ENCODE data around the gene EEIG1. TPM values are rescaled to one million over a fixed set of nuclear protein-coding genes. Genes with fewer than 3 reads are reported as not detected.
A peak's percentile ranks its signal among the peaks of the same experiment; 100 is the strongest.

EEIG1 gene
- total RNA-seq, 1 experiment from 2014 or later: 176 TPM

GRCh38 chr9:127990554-127990953, 9.8 kb upstream of the EEIG1 start:
- TF ChIP-seq, protein P1, sequence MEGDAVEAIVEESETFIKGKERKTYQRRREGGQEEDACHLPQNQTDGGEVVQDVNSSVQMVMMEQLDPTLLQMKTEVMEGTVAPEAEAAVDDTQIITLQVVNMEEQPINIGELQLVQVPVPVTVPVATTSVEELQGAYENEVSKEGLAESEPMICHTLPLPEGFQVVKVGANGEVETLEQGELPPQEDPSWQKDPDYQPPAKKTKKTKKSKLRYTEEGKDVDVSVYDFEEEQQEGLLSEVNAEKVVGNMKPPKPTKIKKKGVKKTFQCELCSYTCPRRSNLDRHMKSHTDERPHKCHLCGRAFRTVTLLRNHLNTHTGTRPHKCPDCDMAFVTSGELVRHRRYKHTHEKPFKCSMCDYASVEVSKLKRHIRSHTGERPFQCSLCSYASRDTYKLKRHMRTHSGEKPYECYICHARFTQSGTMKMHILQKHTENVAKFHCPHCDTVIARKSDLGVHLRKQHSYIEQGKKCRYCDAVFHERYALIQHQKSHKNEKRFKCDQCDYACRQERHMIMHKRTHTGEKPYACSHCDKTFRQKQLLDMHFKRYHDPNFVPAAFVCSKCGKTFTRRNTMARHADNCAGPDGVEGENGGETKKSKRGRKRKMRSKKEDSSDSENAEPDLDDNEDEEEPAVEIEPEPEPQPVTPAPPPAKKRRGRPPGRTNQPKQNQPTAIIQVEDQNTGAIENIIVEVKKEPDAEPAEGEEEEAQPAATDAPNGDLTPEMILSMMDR (conservative IDR thresholded peaks at IDR 0.05): no peak
- no peak for TF ChIP-seq EZH2 (IDR thresholded peaks at IDR 0.05; ENCODE audit: low read depth)
- POLR2A ChIA-PET (ENCODE audit: unreplicated experiment): interaction anchor here (0.6 to 1.0 kb wide), 2 partner anchors 10 to 189 kb away, joined by 7 to 15 read pairs; partner anchors contain the start of gene EEIG1
- Histone ChIP-seq H3K27me3 (ENCODE audit: insufficient read depth, low read depth) (no peaks in the 10 kb centered on the region), H3K36me3 (ENCODE audit: low read depth) (no peaks in the 10 kb centered on the region), H3K4me3 (no peak overlapping the region), H3K9me3 (ENCODE audit: insufficient read depth, low read depth) (no peaks in the 10 kb centered on the region), H2AFZ (no peak overlapping the region), H3F3A (ENCODE audit: insufficient read depth, low read depth) (peaks cover 39% of the 10 kb centered on the region), H3K4me1 (replicated peaks; ENCODE audit: insufficient read depth) (peaks cover 52% of the 10 kb centered on the region), H4K20me1 (ENCODE audit: insufficient read depth) (no peaks in the 10 kb centered on the region), H3K4me2 (peak overlapping the region; percentile 58), H3K27ac (peak overlapping the region; percentile 79), H3K9me2 (ENCODE audit: insufficient read depth) (no peaks in the 10 kb centered on the region), H3K79me2 (ENCODE audit: low read depth) (no peaks in the 10 kb centered on the region)
- BruUV-seq (replicated peaks): no TSS peak
- peak in 1 of 2 experiments; percentile 76 for DNase-seq
- intact Hi-C loops (cut with micrococcal nuclease; ENCODE audit: unreplicated experiment): no loop called here
- CTCF ChIA-PET: interaction anchor here (1.0 kb wide), 1 partner anchor 44 kb away, joined by 3 read pairs; no protein-coding TSS in a partner anchor

GRCh38 chr9:127989094-127989493, 8.3 kb upstream of the EEIG1 start:
- H3K9me2 ChIP-seq (ENCODE audit: insufficient read depth): no peaks in the 10 kb centered on the region
- no peak overlapping the region for H2AFZ ChIP-seq
- H3K4me1 ChIP-seq (replicated peaks; ENCODE audit: insufficient read depth): peaks cover 52% of the 10 kb centered on the region
- no peaks in the 10 kb centered on the region for H3K79me2 ChIP-seq (ENCODE audit: low read depth)
- intact Hi-C loops (cut with micrococcal nuclease; ENCODE audit: unreplicated experiment): no loop called here
- H3K36me3 ChIP-seq (ENCODE audit: low read depth): no peaks in the 10 kb centered on the region
- H3K4me3 ChIP-seq: no peak overlapping the region
- H3K27me3 ChIP-seq (ENCODE audit: insufficient read depth, low read depth): no peaks in the 10 kb centered on the region
- H3K4me2 ChIP-seq: no peak overlapping the region
- BruUV-seq (replicated peaks): no TSS peak
- TF ChIP-seq, protein P1 (conservative IDR thresholded peaks at IDR 0.05): no peak
- TF ChIP-seq EZH2 (IDR thresholded peaks at IDR 0.05; ENCODE audit: low read depth): no peak
- no peak for DNase-seq
- ChIA-PET POLR2A (ENCODE audit: unreplicated experiment) (no interaction called here), CTCF (interaction anchor here (0.6 kb wide), 1 partner anchor 9 kb away, joined by 3 read pairs; no protein-coding TSS in a partner anchor)
- H4K20me1 ChIP-seq (ENCODE audit: insufficient read depth): no peaks in the 10 kb centered on the region
- peaks cover 39% of the 10 kb centered on the region for H3F3A ChIP-seq (ENCODE audit: insufficient read depth, low read depth)
- no peak overlapping the region for H3K27ac ChIP-seq
- H3K9me3 ChIP-seq (ENCODE audit: insufficient read depth, low read depth): no peaks in the 10 kb centered on the region

DNA sequence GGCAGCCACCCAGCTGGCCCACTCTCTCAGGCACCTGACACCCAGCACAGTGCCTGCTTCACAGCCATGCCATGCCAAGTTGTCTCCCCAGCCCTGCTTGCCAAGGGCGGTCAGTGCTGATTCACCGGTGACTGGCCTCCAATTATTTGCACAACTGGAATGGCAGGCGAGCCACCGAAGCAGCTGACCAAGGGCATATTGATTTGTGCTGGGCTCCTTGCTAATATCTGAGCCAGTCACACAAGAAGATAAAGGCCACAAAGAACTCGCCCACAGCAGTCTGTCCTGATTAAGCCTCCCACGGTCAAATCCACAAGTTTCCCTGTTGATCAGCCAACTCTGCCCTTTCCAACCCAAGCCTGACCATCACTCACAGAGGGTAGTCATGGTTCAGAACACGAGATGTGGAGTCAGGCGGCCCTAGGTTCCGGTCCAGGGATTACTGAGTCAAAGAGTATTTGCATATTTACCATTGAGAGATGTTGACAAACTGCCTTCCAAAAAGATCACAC, 6.4 kb upstream of the EEIG1 start:
- no peaks in the 10 kb centered on the region for H3K9me2 ChIP-seq (ENCODE audit: insufficient read depth)
- peak; percentile 81 to 88 for DNase-seq
- ChIA-PET POLR2A (ENCODE audit: unreplicated experiment) (no interaction called here), CTCF (no interaction called here)
- no peaks in the 10 kb centered on the region for H3K79me2 ChIP-seq (ENCODE audit: low read depth)
- no peaks in the 10 kb centered on the region for H3K27me3 ChIP-seq (ENCODE audit: insufficient read depth, low read depth)
- H4K20me1 ChIP-seq (ENCODE audit: insufficient read depth): no peaks in the 10 kb centered on the region
- no peak overlapping the region for H3K4me3 ChIP-seq
- TF ChIP-seq EZH2 (IDR thresholded peaks at IDR 0.05; ENCODE audit: low read depth): no peak
- TF ChIP-seq, protein P1 (conservative IDR thresholded peaks at IDR 0.05): no peak
- no peaks in the 10 kb centered on the region for H3K9me3 ChIP-seq (ENCODE audit: insufficient read depth, low read depth)
- H3K36me3 ChIP-seq (ENCODE audit: low read depth): no peaks in the 10 kb centered on the region
- H2AFZ ChIP-seq: no peak overlapping the region; the same call in 1 of the 2 replicates
- BruUV-seq (replicated peaks): no TSS peak
- H3K4me1 ChIP-seq (replicated peaks; ENCODE audit: insufficient read depth): peaks cover 58% of the 10 kb centered on the region
- peaks cover 47% of the 10 kb centered on the region for H3F3A ChIP-seq (ENCODE audit: insufficient read depth, low read depth)
- H3K4me2 ChIP-seq: peak overlapping the region; percentile 75
- peak overlapping the region; percentile 83 for H3K27ac ChIP-seq
- intact Hi-C loops (cut with micrococcal nuclease; ENCODE audit: unreplicated experiment): no loop called here
